ENCODE results near the gene ELOA. TPM values are rescaled to one million over a fixed set of nuclear protein-coding genes. Genes with fewer than 3 reads are reported as not detected.

ELOA gene
- polyA plus RNA-seq, 1 experiment, result 30.8 TPM

DNA sequence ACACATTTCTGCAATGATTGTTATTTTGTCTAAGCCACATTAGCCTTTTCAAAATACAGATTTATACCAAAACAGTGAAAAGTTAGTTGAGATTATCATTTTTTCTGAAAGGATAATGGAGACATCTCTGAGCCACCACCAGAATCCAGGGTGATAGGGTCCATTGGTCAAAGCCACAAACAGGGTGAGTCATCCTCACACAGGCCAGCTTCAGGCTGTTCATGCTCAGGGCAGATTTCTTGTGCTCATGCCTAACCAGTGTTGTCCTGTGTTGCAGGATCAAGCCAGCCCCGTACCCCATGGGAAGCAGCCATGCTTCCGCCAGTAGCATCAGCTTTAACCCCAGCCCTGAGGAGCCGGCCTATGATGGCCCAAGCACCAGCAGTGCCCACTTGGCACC lies 13.4 kb downstream of the ELOA start:
- TF ChIP-seq, protein P1, sequence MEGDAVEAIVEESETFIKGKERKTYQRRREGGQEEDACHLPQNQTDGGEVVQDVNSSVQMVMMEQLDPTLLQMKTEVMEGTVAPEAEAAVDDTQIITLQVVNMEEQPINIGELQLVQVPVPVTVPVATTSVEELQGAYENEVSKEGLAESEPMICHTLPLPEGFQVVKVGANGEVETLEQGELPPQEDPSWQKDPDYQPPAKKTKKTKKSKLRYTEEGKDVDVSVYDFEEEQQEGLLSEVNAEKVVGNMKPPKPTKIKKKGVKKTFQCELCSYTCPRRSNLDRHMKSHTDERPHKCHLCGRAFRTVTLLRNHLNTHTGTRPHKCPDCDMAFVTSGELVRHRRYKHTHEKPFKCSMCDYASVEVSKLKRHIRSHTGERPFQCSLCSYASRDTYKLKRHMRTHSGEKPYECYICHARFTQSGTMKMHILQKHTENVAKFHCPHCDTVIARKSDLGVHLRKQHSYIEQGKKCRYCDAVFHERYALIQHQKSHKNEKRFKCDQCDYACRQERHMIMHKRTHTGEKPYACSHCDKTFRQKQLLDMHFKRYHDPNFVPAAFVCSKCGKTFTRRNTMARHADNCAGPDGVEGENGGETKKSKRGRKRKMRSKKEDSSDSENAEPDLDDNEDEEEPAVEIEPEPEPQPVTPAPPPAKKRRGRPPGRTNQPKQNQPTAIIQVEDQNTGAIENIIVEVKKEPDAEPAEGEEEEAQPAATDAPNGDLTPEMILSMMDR (IDR thresholded peaks at IDR 0.05; ENCODE audit: low read depth, low read length), result no peak
- CTCF ChIA-PET, result interaction anchor here (1.3 kb wide), 1 partner anchor 12 kb away, joined by 3 read pairs; no protein-coding TSS in a partner anchor
- POLR2A ChIA-PET, result interaction anchor here (0.6 kb wide), 1 partner anchor 13 kb away, joined by 4 read pairs; no protein-coding TSS in a partner anchor
- no peaks in the 10 kb centered on the region for H3K9me3 ChIP-seq (ENCODE audit: control insufficient read depth, insufficient read depth, low read length)
- DNase-seq (ENCODE audit: low read depth, low spot score), result no peak
- no peak overlapping the region for H3K27ac ChIP-seq (ENCODE audit: low read depth, low read length)
- H3K4me3 ChIP-seq (ENCODE audit: low read depth, low read length), result no peak overlapping the region
- H3K27me3 ChIP-seq (ENCODE audit: control insufficient read depth, insufficient read depth, low read length), result no peaks in the 10 kb centered on the region

DNA sequence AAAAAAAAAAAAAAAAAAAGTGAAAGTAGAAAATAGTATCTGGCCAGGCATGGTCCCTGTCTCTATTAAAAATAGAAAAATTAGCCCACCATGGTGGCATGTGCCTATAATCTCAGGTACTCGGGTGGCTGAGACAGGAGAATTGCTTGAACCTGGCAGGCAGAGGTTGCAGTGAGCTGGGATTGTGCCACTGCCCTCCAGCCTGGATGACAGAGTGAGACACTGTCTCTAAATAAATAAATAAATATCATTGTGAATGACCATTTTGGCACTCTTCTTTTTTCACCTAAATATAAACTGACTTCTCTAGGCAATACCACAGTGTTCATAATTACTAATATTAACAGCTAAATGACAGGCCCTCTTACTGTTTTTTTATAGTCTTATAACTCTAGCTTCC lies 14.5 kb downstream of the ELOA start:
- TF ChIP-seq, protein P1 (IDR thresholded peaks at IDR 0.05; ENCODE audit: low read depth, low read length), result no peak
- ChIA-PET CTCF (interaction anchor here (1.0 to 2.6 kb wide), 2 partner anchors 12 to 14 kb away, joined by 4 to 9 read pairs; no protein-coding TSS in a partner anchor), POLR2A (interaction anchor here (0.8 kb wide), 1 partner anchor 10 kb away, joined by 9 read pairs; no protein-coding TSS in a partner anchor)
- DNase-seq (ENCODE audit: low read depth, low spot score), result no peak
- no peaks in the 10 kb centered on the region for H3K27me3 ChIP-seq (ENCODE audit: control insufficient read depth, insufficient read depth, low read length)
- H3K4me3 ChIP-seq (ENCODE audit: low read depth, low read length), result no peak overlapping the region
- H3K9me3 ChIP-seq (ENCODE audit: control insufficient read depth, insufficient read depth, low read length), result no peaks in the 10 kb centered on the region
- no peak overlapping the region for H3K27ac ChIP-seq (ENCODE audit: low read depth, low read length)

DNA sequence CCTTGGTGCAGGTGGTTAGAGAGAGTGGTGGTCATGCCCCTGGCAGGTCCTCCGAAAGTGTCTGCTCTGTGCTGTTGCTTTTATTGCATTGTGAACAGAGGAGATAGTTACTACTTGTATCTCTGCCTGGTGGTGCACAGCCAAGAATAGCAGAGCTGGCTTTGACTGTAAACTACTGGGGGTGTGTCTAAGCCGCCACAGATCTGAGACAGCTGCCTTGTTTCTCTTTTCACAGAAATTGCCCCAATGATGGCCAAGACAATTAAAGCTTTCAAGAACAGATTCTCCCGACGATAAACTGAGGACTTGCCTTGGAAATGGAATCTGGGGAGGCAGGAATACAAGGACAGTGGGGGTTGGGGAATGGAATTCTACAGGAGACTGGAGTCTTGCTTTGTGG lies 16.0 kb downstream of the ELOA start:
- H3K27ac ChIP-seq (ENCODE audit: low read depth, low read length), result no peak overlapping the region
- H3K27me3 ChIP-seq (ENCODE audit: control insufficient read depth, insufficient read depth, low read length), result no peaks in the 10 kb centered on the region
- TF ChIP-seq, protein P1 (IDR thresholded peaks at IDR 0.05; ENCODE audit: low read depth, low read length), result no peak
- no peak for DNase-seq (ENCODE audit: low read depth, low spot score)
- ChIA-PET POLR2A (interaction anchor here (0.7 kb wide), 1 partner anchor 66 kb away, joined by 6 read pairs; no protein-coding TSS in a partner anchor), CTCF (interaction anchor here (2.6 kb wide), 1 partner anchor 13 kb away, joined by 9 read pairs; no protein-coding TSS in a partner anchor)
- no peaks in the 10 kb centered on the region for H3K9me3 ChIP-seq (ENCODE audit: control insufficient read depth, insufficient read depth, low read length)
- H3K4me3 ChIP-seq (ENCODE audit: low read depth, low read length), result no peak overlapping the region

DNA sequence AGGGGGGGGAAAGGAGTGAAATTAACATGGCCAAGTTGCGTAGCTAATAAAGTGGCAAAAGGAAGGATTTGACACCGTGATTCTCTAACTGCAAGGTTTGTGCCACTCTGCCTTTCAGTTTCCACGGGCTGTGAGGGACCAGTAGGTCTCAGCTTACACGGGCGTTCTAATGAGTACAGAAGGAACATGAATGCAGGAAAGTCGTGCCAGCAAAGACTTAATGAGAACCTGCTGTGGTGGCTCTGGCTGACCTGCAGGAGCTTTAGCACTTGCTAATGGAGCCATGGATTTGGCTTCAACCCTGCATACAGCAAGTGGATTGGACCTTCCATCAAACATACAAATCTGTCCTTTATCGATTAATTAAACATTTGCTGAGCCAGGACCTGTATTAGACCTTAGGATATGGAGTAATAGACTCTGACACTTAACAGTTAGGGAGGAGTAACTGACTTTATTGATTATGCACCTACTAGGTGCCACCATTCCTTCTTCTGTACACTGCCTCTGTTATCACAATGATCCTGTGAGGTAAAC lies 19.8 kb downstream of the ELOA start:
- Histone ChIP-seq H3K27me3 (ENCODE audit: control insufficient read depth, insufficient read depth, low read length) (no peaks in the 10 kb centered on the region), H3K4me3 (ENCODE audit: low read depth, low read length) (no peak overlapping the region), H3K9me3 (ENCODE audit: control insufficient read depth, insufficient read depth, low read length) (no peaks in the 10 kb centered on the region), H3K27ac (ENCODE audit: low read depth, low read length) (peak overlapping the region; percentile 21)
- ChIA-PET POLR2A (interaction anchor here (0.5 kb wide), 1 partner anchor 205 kb away, joined by 3 read pairs; no protein-coding TSS in a partner anchor), CTCF (interaction anchor here (1.6 to 3.0 kb wide), 3 partner anchors 9 to 11 kb away, joined by 3 to 12 read pairs (median 4); no protein-coding TSS in a partner anchor)
- TF ChIP-seq, protein P1 (IDR thresholded peaks at IDR 0.05; ENCODE audit: low read depth, low read length), result no peak
- no peak for DNase-seq (ENCODE audit: low read depth, low spot score)

DNA sequence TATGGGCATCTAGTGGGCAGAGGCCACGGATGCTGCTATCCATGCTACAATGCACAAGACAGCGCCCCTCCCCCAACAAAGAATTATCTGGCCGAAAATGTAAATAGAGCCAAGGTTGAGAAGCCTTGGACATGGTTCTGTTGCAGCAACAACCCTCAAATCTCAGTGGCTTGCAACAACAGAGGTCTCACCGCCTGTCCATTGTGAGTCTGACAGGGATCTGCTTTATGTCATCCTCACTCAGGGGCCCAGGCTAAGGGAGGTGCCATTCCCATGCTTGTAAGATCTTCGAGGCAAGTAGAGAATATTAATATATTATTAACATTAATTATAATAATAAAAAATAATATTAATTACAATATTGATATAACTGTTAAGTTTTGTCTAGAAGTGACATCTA lies 25.5 kb downstream of the ELOA start:
- TF ChIP-seq, protein P1 (IDR thresholded peaks at IDR 0.05; ENCODE audit: low read depth, low read length), result no peak
- H3K27ac ChIP-seq (ENCODE audit: low read depth, low read length), result no peak overlapping the region
- ChIA-PET CTCF (interaction anchor here (0.7 kb wide), 1 partner anchor 757 kb away, joined by 3 read pairs; no protein-coding TSS in a partner anchor), POLR2A (interaction anchor here (1.0 kb wide), 1 partner anchor 9 kb away, joined by 4 read pairs; the partner anchor contains the start of gene PITHD1)
- no peak for DNase-seq (ENCODE audit: low read depth, low spot score)
- no peaks in the 10 kb centered on the region for H3K9me3 ChIP-seq (ENCODE audit: control insufficient read depth, insufficient read depth, low read length)
- no peak overlapping the region for H3K4me3 ChIP-seq (ENCODE audit: low read depth, low read length)
- no peaks in the 10 kb centered on the region for H3K27me3 ChIP-seq (ENCODE audit: control insufficient read depth, insufficient read depth, low read length)

All from AG04450 (cell line).